ENCODE data around the gene RFC2. TPM values are rescaled to one million over a fixed set of nuclear protein-coding genes. Genes with fewer than 3 reads are reported as not detected.

RFC2 gene
- total and polyA plus RNA-seq, 10 of the 15 experiments (the other 5 are each of a cell fraction or from before 2014, with no cell fraction given) = 25.8 to 145 (median 90.9) TPM

DNA sequence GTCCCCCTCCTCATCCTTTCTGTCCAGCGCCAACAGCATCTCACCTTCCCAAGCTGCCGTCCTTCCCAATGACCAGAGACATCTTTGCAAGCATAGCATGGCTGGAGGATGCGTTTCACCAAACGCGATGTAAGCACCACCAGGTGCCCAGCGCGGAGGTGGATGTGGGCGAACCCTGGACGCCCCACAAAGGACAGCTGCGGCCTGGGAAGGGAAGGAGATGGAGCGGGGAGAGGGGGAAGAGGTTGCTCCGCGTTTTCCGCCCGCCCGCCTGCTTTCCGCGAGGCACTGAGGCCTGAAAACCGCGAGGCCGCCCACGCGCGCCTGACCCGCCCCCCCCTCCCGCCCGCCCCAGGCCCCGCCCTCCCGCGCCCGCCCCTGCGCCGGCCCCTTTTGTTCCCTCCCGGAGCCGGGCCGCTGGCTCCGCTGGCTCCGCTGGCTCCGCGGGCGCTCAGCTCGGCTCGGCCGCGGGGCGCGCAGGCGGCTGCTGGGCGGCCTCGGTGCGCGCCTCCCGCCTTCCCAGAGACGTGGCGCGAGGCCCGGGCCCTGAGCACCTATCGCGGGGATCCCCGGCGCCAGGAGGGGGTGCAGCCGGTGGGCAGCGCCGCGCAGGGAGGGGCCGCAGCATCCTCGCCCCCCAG is 34.9 kb upstream of the RFC2 start, which contains the start of gene CLIP2 (continued):
- TF ChIP-seq FOXM1 (IDR thresholded peaks at IDR 0.05; ENCODE audit: low read depth, low read length) (no peak), E2F4 (IDR thresholded peaks at IDR 0.05; ENCODE audit: low read depth, low read length) (no peak), PAX8 (IDR thresholded peaks at IDR 0.05) (no peak), NR2F1 (conservative IDR thresholded peaks at IDR 0.05) (peak; percentile 50; the same call in 1 of the 2 replicates), SMC3 (IDR thresholded peaks at IDR 0.05; ENCODE audit: borderline replicate concordance, low read length) (0 out of 2 replicates have a peak, but pooled peaks have one; percentile 25), KAT2A (conservative IDR thresholded peaks at IDR 0.05; ENCODE audit: control insufficient read depth, low read depth, low read length) (no peak), USF2 (IDR thresholded peaks at IDR 0.05; ENCODE audit: borderline replicate concordance, low read depth, low read length) (no peak), SMAD1 (IDR thresholded peaks at IDR 0.05; ENCODE audit: low read depth, partially characterized antibody) (no peak), KLF5 (IDR thresholded peaks at IDR 0.05; ENCODE audit: partially characterized antibody) (no peak), ZZZ3 (IDR thresholded peaks at IDR 0.05; ENCODE audit: control insufficient read depth, insufficient read length, low read depth) (no peak), NR2C1 (IDR thresholded peaks at IDR 0.05) (no peak), MYC (IDR thresholded peaks at IDR 0.05; ENCODE audit: insufficient read depth, insufficient read length, insufficient replicate concordance, low read length, severe bottlenecking) (no peak), RELA (IDR thresholded peaks at IDR 0.05; ENCODE audit: borderline replicate concordance, partially characterized antibody) (peak; percentile 16), EZH2 (IDR thresholded peaks at IDR 0.05; ENCODE audit: borderline replicate concordance, control insufficient read depth, low read depth, low read length) (no peak), POLR2A (IDR thresholded peaks at IDR 0.05; ENCODE audit: low read depth, low read length) (peak; percentile 75), GABPA (IDR thresholded peaks at IDR 0.05; ENCODE audit: low read depth) (no peak), ZBED1 (IDR thresholded peaks at IDR 0.05; ENCODE audit: borderline replicate concordance) (no peak), CHD2 (IDR thresholded peaks at IDR 0.05; ENCODE audit: borderline replicate concordance, low read depth, low read length) (0 out of 2 replicates have a peak, but pooled peaks have one; percentile 19), BRCA1 (IDR thresholded peaks at IDR 0.05; ENCODE audit: low read depth, low read length) (no peak), FOS (IDR thresholded peaks at IDR 0.05; ENCODE audit: borderline replicate concordance, extremely low read depth, insufficient read length) (no peak)
- TF ChIP-seq, protein P1, sequence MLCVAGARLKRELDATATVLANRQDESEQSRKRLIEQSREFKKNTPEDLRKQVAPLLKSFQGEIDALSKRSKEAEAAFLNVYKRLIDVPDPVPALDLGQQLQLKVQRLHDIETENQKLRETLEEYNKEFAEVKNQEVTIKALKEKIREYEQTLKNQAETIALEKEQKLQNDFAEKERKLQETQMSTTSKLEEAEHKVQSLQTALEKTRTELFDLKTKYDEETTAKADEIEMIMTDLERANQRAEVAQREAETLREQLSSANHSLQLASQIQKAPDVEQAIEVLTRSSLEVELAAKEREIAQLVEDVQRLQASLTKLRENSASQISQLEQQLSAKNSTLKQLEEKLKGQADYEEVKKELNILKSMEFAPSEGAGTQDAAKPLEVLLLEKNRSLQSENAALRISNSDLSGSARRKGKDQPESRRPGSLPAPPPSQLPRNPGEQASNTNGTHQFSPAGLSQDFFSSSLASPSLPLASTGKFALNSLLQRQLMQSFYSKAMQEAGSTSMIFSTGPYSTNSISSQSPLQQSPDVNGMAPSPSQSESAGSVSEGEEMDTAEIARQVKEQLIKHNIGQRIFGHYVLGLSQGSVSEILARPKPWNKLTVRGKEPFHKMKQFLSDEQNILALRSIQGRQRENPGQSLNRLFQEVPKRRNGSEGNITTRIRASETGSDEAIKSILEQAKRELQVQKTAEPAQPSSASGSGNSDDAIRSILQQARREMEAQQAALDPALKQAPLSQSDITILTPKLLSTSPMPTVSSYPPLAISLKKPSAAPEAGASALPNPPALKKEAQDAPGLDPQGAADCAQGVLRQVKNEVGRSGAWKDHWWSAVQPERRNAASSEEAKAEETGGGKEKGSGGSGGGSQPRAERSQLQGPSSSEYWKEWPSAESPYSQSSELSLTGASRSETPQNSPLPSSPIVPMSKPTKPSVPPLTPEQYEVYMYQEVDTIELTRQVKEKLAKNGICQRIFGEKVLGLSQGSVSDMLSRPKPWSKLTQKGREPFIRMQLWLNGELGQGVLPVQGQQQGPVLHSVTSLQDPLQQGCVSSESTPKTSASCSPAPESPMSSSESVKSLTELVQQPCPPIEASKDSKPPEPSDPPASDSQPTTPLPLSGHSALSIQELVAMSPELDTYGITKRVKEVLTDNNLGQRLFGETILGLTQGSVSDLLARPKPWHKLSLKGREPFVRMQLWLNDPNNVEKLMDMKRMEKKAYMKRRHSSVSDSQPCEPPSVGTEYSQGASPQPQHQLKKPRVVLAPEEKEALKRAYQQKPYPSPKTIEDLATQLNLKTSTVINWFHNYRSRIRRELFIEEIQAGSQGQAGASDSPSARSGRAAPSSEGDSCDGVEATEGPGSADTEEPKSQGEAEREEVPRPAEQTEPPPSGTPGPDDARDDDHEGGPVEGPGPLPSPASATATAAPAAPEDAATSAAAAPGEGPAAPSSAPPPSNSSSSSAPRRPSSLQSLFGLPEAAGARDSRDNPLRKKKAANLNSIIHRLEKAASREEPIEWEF (IDR thresholded peaks at IDR 0.05; ENCODE audit: insufficient replicate concordance, low read depth, low read length) = no peak
- TF ChIP-seq, protein P2, sequence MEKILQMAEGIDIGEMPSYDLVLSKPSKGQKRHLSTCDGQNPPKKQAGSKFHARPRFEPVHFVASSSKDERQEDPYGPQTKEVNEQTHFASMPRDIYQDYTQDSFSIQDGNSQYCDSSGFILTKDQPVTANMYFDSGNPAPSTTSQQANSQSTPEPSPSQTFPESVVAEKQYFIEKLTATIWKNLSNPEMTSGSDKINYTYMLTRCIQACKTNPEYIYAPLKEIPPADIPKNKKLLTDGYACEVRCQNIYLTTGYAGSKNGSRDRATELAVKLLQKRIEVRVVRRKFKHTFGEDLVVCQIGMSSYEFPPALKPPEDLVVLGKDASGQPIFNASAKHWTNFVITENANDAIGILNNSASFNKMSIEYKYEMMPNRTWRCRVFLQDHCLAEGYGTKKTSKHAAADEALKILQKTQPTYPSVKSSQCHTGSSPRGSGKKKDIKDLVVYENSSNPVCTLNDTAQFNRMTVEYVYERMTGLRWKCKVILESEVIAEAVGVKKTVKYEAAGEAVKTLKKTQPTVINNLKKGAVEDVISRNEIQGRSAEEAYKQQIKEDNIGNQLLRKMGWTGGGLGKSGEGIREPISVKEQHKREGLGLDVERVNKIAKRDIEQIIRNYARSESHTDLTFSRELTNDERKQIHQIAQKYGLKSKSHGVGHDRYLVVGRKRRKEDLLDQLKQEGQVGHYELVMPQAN (conservative IDR thresholded peaks at IDR 0.05) = peak; percentile 76
